Caco-2 (cell line): ENCODE results near the gene DPY19L1. TPM values are rescaled to one million over a fixed set of nuclear protein-coding genes. Genes with fewer than 3 reads are reported as not detected.

ENCODE experiments used
- BruUV-seq: library from RNA; stranded (reverse); fragments of 400-500 nt; replicated peaks from 2 replicates; lab custom pipeline; 2021; lab: Mats Ljungman, UMichigan
- CTCF ChIA-PET: fragments of 300-600 bp; sonication (Branson Sonifier 250); formaldehyde crosslinking; loops from one replicate; lab custom pipeline; 2022; ENCODE audit warnings: antibody characterized with exemption; lab: Charles Lee
- POLR2A ChIA-PET: fragments of 300-600 bp; sonication (Branson Sonifier 250); formaldehyde crosslinking; loops from one replicate; lab custom pipeline; 2022; ENCODE audit warnings: antibody characterized with exemption; lab: Charles Lee
- DNase-seq, 2 experiments: peaks; one replicate each; pipeline versions ENCODE4 v3.0.0 to v3.0.0-alpha.2; 2020 to 2022
- H3K27me3 ChIP-seq: replicated peaks from 2 replicates; pipeline ENCODE4 v1.6.0; 2011; ENCODE audit warnings: low read length; ENCODE audit not compliant: control insufficient read depth, insufficient read depth
- H3K36me3 ChIP-seq: 2 replicates; pipeline ENCODE4 v1.5.1; 2011; ENCODE audit warnings: low read length; ENCODE audit not compliant: control insufficient read depth, insufficient read depth
- H3K4me1 ChIP-seq: fragments of 250-450 bp; sonication (Bioruptor Pico); 2 replicates; pipeline ENCODE4 v1.5.1; 2020; ENCODE audit warnings: mild to moderate bottlenecking
- H3K4me3 ChIP-seq: 2 replicates; pipeline ENCODE4 v1.5.1; 2011; ENCODE audit warnings: low read depth, mild to moderate bottlenecking, control low read depth, low read length
- H3K9me3 ChIP-seq: fragments of 250-450 bp; sonication (Bioruptor Pico); 2 replicates; pipeline ENCODE4 v1.5.1; 2020; ENCODE audit warnings: mild to moderate bottlenecking, moderate library complexity
- H3K27ac Mint-ChIP-seq: one replicate; pipeline ENCODE4 v1.8.0; 2022; ENCODE audit warnings: mixed read lengths; ENCODE audit not compliant: unreplicated experiment
- H3K27me3 Mint-ChIP-seq: one replicate; pipeline ENCODE4 v1.8.0; 2022; ENCODE audit warnings: mixed read lengths; ENCODE audit not compliant: insufficient read depth, unreplicated experiment
- H3K36me3 Mint-ChIP-seq: one replicate; pipeline ENCODE4 v1.8.0; 2022; ENCODE audit warnings: mild to moderate bottlenecking, mixed read lengths; ENCODE audit not compliant: insufficient read depth, unreplicated experiment
- H3K4me1 Mint-ChIP-seq: one replicate; pipeline ENCODE4 v1.8.0; 2022; ENCODE audit warnings: low read depth, mixed read lengths; ENCODE audit not compliant: unreplicated experiment
- H3K4me3 Mint-ChIP-seq: one replicate; pipeline ENCODE4 v1.8.0; 2022; ENCODE audit warnings: mild to moderate bottlenecking, moderate library complexity, mixed read lengths; ENCODE audit not compliant: unreplicated experiment
- H3K9me3 Mint-ChIP-seq: one replicate; pipeline ENCODE4 v1.8.0; 2022; ENCODE audit warnings: mixed read lengths; ENCODE audit not compliant: unreplicated experiment
- intact Hi-C: fragments of 100-400 bp; cut with micrococcal nuclease; formaldehyde crosslinking; loops from one replicate; pipeline ENCODE4 v1.10.0; 2022; ENCODE audit not compliant: unreplicated experiment
- total RNA-seq: library from RNA; stranded (reverse); gene quantifications from 2 replicates; pipeline ENCODE4 v1.2.3, GENCODE V29; 2022
- TF ChIP-seq, protein P1 (sequence below), 2 experiments: fragments of 200-600 bp in 1 of 2; IDR thresholded peaks; 1 replicate in 1 of 2; 2 replicates in 1 of 2; pipeline versions ENCODE4 v1.5.1 to v1.8.0; 2011 to 2022; ENCODE audit warnings: antibody characterized with exemption in 1 of 2, control low read depth in 1 of 2, inconsistent platforms in 1 of 2, low read depth in 1 of 2, low read length in 1 of 2, mild to moderate bottlenecking in 1 of 2, moderate library complexity in 1 of 2; ENCODE audit not compliant: insufficient read depth in 1 of 2, severe bottlenecking in 1 of 2, unreplicated experiment in 1 of 2

DPY19L1 gene
- total RNA-seq, 1 experiment from 2014 or later = 12.9 TPM

DNA sequence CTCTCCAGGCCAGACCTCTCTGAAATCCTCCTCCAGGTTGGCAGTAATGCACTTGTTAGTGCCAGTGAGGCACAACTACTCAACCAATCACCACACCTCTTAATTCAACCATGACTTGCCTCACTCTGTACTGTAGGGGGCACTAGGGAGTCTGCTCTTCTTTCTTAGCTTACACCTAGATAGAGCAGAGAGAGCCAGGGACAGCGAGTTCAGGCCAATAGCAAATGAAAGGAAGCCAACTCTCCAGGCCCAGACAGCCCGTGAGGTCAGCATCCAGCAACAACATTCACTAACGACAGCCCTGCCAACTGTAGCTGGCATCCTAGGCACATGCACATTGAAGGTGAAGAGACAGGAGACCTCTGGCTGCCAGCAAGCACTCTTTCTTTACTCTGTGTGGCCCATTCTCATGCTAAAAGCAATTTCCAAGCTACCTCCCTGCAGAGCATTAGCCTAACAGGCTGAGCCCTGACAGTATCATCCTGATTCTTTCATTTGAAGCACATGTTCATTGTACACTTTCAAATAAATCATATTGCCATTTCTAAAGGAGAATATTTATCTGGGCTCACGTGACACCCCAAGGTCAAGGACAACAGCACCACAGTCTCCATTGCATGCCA is 136.3 kb downstream of the DPY19L1 start:
- H3K9me3 Mint-ChIP-seq = peaks cover 28% of the 10 kb centered on the region

DNA sequence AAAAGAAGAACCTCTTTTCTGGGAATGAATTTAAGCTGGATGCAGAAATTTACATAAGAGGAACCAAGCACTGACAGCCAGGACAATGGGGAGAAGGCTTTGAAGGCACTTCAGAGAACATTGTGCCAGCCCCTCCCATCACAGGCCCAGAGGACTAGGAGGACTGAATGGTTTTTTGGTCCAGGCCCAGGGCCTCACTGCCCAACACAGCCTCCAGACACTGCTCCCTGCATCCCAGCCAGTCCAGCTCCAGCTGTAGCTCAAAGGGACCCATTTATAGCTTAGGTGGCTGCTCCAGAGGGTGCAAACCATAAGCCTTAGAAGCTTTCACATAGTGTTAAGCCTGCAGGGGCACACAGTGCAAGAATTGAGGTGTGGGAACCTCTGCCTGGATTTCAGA is 142.1 kb downstream of the DPY19L1 start:
- H3K36me3 Mint-ChIP-seq = no peaks in the 10 kb centered on the region
- H3K36me3 ChIP-seq = no peaks in the 10 kb centered on the region
- H3K4me3 ChIP-seq = no peak overlapping the region
- intact Hi-C loops = no loop called here
- CTCF ChIA-PET = no interaction called here
- no peak overlapping the region for H3K27ac Mint-ChIP-seq
- no peaks in the 10 kb centered on the region for H3K27me3 ChIP-seq
- TF ChIP-seq, protein P1, sequence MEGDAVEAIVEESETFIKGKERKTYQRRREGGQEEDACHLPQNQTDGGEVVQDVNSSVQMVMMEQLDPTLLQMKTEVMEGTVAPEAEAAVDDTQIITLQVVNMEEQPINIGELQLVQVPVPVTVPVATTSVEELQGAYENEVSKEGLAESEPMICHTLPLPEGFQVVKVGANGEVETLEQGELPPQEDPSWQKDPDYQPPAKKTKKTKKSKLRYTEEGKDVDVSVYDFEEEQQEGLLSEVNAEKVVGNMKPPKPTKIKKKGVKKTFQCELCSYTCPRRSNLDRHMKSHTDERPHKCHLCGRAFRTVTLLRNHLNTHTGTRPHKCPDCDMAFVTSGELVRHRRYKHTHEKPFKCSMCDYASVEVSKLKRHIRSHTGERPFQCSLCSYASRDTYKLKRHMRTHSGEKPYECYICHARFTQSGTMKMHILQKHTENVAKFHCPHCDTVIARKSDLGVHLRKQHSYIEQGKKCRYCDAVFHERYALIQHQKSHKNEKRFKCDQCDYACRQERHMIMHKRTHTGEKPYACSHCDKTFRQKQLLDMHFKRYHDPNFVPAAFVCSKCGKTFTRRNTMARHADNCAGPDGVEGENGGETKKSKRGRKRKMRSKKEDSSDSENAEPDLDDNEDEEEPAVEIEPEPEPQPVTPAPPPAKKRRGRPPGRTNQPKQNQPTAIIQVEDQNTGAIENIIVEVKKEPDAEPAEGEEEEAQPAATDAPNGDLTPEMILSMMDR (IDR thresholded peaks at IDR 0.05; ENCODE audit: insufficient read depth in 1 of 2, low read depth in 1 of 2, low read length in 1 of 2, severe bottlenecking in 1 of 2, unreplicated experiment in 1 of 2) = no peak
- H3K4me3 Mint-ChIP-seq = no peak overlapping the region
- no TSS peak for BruUV-seq
- H3K9me3 Mint-ChIP-seq = peaks cover 45% of the 10 kb centered on the region
- POLR2A ChIA-PET = no interaction called here
- 0 out of 2 replicates have a peak, but pooled peaks cover 6% of the 10 kb centered on the region for H3K9me3 ChIP-seq
- H3K27me3 Mint-ChIP-seq = peaks cover 8% of the 10 kb centered on the region
- DNase-seq = no peak
- H3K4me1 ChIP-seq = no peaks in the 10 kb centered on the region
- no peaks in the 10 kb centered on the region for H3K4me1 Mint-ChIP-seq

More for the DNA sequence above, 136.3 kb downstream of the DPY19L1 start:
- Mint-ChIP-seq H3K27ac (no peak overlapping the region), H3K27me3 (peaks cover 8% of the 10 kb centered on the region), H3K4me1 (no peaks in the 10 kb centered on the region), H3K4me3 (no peak overlapping the region), H3K36me3 (no peaks in the 10 kb centered on the region)
- Histone ChIP-seq H3K27me3 (no peaks in the 10 kb centered on the region), H3K9me3 (no peaks in the 10 kb centered on the region), H3K4me1 (no peaks in the 10 kb centered on the region), H3K36me3 (no peaks in the 10 kb centered on the region), H3K4me3 (no peak overlapping the region)
- DNase-seq = no peak
- ChIA-PET CTCF (no interaction called here), POLR2A (no interaction called here)
- no TSS peak for BruUV-seq
- TF ChIP-seq, protein P1 (IDR thresholded peaks at IDR 0.05; ENCODE audit: insufficient read depth in 1 of 2, low read depth in 1 of 2, low read length in 1 of 2, severe bottlenecking in 1 of 2, unreplicated experiment in 1 of 2) = peak in 1 of 2 experiments; percentile 18
- intact Hi-C loops = no loop called here

DNA sequence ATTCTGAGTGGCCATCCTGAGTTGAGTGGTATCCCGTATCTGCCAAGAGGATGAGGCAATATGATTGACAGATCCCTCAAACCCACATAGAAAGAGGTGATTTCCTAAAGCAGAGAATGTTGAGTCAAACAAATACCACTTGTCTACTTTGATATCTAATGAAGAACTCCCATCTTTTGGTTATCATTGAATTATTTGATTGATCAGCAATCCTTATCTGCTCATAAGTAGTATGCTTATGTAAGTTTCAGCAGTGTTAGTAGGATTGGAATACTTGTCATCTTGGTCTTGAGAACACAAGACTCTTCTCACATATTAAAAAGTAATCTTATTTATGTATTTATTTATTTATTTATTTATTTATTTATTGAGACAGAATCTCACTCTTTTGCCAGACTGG is 147.3 kb downstream of the DPY19L1 start:
- H3K4me3 ChIP-seq = no peak overlapping the region
- BruUV-seq = no TSS peak
- Mint-ChIP-seq H3K36me3 (no peaks in the 10 kb centered on the region), H3K4me3 (no peak overlapping the region), H3K27ac (no peak overlapping the region), H3K27me3 (no peaks in the 10 kb centered on the region), H3K4me1 (no peaks in the 10 kb centered on the region), H3K9me3 (peaks cover 15% of the 10 kb centered on the region)
- H3K36me3 ChIP-seq = no peaks in the 10 kb centered on the region
- no peak for DNase-seq
- CTCF ChIA-PET = no interaction called here
- POLR2A ChIA-PET = no interaction called here
- intact Hi-C loops = no loop called here
- H3K9me3 ChIP-seq = 0 out of 2 replicates have a peak, but pooled peaks cover under 1% of the 10 kb centered on the region
- TF ChIP-seq, protein P1 (IDR thresholded peaks at IDR 0.05; ENCODE audit: insufficient read depth in 1 of 2, low read depth in 1 of 2, low read length in 1 of 2, severe bottlenecking in 1 of 2, unreplicated experiment in 1 of 2) = no peak
- no peaks in the 10 kb centered on the region for H3K4me1 ChIP-seq
- no peaks in the 10 kb centered on the region for H3K27me3 ChIP-seq
